HCEC 1CT (cell line): ENCODE measurements around the gene NDUFA3.

Experiments
- DNase-seq: peaks from one replicate; pipeline ENCODE4 v3.0.0-alpha.2; 2017

Gene NDUFA3

GRCh38 chr19:54108496-54108895 lies 5.8 kb downstream of the NDUFA3 start:
- DNase-seq: no peak

DNA sequence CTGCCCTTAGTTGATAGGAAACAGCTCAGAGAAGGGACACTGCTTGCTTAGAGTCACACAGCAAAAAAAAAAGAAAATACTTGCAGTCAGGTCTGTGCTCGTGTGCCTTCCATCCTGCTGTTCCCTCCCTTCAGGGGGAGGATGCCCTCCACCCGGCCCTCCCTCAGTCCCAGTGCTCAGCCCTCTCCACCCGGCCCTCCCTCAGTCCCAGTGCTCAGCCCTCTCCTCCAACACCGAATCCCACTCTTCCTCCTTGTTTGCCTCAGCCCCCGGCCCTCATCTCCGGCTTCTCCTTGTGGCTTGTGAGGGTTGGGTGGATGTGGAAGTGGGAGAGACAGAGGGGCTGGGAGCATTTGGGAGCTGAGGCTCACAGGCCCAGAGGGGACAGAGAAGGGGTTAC lies 7.0 kb downstream of the NDUFA3 start:
- DNase-seq: no peak

GRCh38 chr19:54114340-54115108 lies 11.9 kb downstream of the NDUFA3 start:
- no peak for DNase-seq

- peak; percentile 98 for DNase-seq
These were observed 12.7 kb downstream of the NDUFA3 start, which contains the start of the genes PRPF31 and TFPT for GRCh38 chr19:54115109-54116063. TSS of gene PRPF31 (plus strand) at chr19:54115754. CDS start at chr19:54118279, 2,525 bp downstream. TSS of gene TFPT (minus strand) at chr19:54115657. CDS start at chr19:54115269, 388 bp downstream.

- no peak for DNase-seq
These were observed 18.6 kb downstream of the NDUFA3 start for GRCh38 chr19:54121259-54121658.

GRCh38 chr19:54123682-54124081 lies 21.0 kb downstream of the NDUFA3 start:
- DNase-seq: no peak

GRCh38 chr19:54124393-54124792 lies 21.7 kb downstream of the NDUFA3 start:
- no peak for DNase-seq

DNA sequence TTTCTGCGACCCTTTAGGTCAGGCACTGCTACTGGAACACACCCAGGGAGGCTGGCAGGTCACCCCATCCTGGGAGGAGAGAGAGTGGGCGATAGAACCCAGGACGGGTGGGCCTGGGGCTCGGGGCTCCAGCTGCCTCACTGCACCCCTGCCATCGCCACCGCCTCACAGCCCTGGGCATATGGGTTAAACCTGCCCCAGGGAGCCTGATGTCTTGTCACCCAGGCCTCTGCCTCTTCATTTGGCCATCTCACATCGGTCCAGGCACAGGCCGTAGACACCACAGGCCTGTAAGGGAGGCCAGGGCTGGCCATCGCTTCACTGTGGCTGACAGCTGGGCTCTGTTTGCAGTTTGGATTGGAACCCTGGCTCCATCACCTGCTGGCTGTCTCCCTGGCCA lies 23.1 kb downstream of the NDUFA3 start:
- DNase-seq: no peak

DNA sequence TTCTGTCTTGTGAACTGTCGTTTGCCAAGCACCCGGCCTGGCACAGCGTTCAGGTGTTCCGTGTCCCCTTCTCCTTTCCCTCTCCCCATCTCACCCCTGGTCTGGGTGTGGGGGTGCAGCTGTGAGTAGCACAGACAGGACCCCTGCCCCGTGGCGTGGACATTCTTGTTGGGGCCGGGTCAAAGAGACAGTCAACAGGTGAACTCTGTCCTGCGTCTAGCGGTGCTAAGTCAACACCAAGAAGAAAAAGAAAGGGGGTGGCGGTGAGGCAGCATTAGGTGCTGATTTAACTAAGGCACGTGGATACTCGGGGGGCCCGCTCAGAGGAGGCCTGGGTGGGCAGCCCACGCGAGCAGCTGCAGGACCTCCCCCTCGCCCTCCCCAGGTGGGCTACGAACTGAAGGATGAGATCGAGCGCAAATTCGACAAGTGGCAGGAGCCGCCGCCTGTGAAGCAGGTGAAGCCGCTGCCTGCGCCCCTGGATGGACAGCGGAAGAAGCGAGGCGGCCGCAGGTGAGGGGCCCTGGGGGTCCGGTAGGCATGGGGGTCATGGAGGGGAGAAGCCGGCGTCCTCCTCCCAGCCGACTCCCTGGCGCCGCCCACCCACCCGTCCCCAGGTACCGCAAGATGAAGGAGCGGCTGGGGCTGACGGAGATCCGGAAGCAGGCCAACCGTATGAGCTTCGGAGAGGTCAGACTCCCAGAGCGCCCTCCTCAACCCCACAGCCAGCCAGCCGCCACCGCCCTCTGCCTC lies 25.2 kb downstream of the NDUFA3 start:
- DNase-seq: no peak

GRCh38 chr19:54128441-54128725 lies 25.7 kb downstream of the NDUFA3 start:
- no peak for DNase-seq

- DNase-seq: no peak
These were observed 26.4 kb downstream of the NDUFA3 start for GRCh38 chr19:54128796-54129616.

GRCh38 chr19:54129617-54129996 lies 27.0 kb downstream of the NDUFA3 start:
- DNase-seq: no peak

- no peak for DNase-seq
These were observed 30.8 kb downstream of the NDUFA3 start for GRCh38 chr19:54133312-54133956.

DNA sequence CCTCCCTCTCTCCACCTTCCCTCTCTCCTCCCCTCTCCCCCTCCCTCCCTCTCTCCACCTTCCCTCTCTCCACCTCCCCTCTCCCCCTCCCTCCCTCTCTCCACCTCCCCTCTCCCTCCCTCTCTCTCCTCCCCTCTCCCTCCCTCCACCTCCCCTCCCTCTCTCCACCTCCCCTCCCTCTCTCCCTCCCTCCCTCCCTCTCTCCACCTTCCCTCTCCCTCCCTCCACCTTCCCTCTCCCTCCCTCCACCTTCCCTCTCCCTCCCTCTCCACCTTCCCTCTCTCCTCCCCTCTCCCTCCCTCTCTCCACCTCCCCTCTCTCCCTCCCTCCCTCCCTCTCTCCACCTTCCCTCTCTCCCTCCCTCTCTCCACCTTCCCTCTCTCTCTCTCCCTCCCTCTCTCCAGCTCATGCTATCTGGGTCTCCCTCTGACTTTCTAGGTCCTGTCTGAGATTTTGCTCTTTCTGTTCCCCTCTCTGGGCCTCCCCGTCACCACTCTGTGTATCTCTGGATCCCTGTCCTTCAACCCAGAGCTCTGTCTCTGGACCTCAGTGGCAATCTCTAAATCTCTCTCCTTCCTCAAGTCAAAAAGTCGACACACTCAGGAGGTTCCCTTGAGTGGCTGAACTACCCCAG lies 31.4 kb downstream of the NDUFA3 start:
- DNase-seq: no peak

- DNase-seq: no peak
These were observed 33.6 kb downstream of the NDUFA3 start for GRCh38 chr19:54136086-54136863.

DNA sequence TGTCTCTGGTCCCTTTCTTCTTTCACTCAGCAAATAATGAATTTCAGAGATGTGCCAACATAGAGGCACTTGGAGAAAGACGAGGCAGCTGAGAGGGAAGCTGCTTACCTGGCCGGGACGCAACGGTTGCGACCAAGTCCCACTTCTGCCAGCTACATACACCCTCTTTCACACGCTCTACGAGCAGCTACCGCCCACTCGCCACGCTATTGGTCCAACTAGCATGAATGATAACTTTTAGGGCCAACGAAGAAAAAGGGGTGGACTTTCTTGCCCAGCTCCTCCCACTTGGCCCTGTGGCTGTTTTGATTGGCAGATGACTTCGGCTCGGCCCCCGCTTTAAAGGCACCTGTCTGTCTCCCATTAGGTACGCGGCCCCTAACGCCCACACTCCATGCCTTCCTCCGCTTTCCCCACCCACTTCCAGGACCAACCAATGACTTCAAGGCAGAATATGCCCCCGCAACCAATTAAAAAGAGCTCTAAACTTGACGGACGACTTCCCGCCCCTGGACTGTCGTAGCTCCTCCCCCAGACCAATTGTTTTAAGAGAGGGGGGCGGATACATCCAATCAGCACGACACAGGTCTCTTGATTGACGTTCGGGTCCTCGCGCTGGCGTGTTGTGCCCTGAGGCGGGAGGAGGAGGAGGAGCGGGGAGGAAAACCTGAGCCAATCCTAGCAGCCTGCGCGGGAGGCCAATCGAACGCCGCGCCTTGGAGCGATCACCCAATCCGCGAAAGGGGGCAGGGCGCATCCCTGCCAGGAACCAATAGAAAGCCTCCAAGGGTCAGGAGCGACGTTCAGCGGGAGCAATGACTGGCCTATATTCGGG lies 34.4 kb downstream of the NDUFA3 start:
- peak; percentile 100 for DNase-seq

DNA sequence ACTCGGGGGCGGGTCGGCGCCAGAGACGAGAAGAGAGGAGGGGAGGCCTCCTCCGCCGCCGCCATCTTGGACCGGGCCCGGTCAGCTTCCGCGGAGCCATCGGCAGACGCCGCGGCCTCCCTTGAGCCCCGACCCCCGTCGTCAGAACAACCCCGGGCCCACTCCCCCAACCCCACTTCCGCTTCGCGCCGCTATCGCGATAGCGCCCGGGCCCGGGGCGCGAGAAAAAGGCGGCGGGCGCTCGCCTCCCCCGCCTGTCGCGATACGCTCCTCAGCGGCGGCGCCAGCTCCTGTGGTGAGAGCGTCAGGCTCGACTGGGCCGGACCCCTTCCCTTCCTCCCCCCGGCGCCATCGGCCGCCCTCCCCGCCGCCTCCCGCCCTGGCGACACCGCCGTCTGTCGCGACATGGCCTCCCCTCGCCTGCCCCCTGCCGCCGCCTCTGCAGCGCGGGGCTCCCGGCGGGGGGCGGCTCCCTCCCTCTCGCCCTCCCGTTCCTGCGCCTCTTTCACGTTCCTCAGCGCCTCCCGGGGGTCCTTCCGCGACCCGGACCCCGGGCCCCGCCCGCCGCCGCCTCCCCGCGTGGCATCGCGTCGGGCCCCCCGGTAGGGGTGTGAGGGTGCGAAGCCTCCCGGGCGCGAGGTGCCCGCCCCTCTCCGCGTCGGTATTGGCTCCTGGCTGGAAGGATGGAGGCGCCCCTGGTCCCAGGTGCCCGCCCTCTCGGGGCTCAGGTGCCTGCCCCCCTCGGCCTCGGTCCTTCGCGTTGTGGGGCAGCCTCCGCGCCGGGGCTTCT lies 35.2 kb downstream of the NDUFA3 start, which contains the start of gene CNOT3:
Gene CNOT3 (plus strand): TSS at position 64 of the 790 bp plus-strand sequence. CDS start 5,217 bp downstream, outside the sequence.
- DNase-seq: no peak

DNA sequence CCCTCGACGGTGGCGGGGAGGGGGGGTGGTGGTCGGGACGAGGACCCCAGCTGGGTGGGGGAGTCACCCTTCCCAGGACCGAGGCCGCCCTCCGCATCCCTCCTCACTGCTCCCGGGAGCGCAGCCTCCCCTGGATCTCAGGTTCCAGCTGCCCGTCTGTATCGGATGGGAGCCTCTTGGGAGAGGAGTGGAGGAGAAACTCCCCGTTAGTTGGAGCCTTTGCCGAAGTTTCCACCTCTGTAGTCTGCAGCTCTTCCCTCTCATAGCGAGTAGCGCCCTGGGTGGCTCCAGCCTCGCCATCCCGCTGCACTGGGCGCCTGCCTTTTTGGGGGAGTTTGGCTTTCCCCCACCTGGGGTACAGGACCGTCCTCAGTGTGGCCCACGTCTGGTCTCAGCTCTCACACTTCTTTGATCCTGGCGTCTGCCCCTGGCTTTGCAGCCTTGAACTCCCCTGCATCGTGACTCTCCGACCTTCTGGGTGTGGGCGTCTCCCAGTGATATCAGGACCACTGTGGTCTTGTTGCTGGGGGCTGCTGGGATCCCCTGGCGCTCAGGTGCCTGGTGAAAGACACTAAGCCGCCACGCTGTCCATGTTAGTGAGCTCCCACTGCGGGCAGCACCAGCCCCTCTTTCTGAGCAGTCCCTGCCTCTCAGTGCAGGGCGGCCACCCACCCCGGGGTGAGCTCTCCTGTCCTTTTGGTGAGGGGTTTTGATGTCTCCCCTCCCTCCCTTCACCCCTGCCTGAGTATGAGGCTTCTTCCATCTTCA lies 36.0 kb downstream of the NDUFA3 start:
- DNase-seq: no peak
